ENCODE measurements around the gene LRRC27.

Gene LRRC27

GRCh38 chr10:132301371-132302330 is 30.3 kb upstream of the LRRC27 start:
- DNase-seq (ENCODE audit: low read depth): no peak

GRCh38 chr10:132302421-132303310 is 29.3 kb upstream of the LRRC27 start:
- DNase-seq (ENCODE audit: low read depth): no peak

- no peak for DNase-seq (ENCODE audit: low read depth)
Observed at GRCh38 chr10:132303361-132304115, 28.5 kb upstream of the LRRC27 start.

- no peak for DNase-seq (ENCODE audit: low read depth)
Observed at GRCh38 chr10:132304756-132305509, 27.1 kb upstream of the LRRC27 start.

GRCh38 chr10:132305654-132306342 is 26.2 kb upstream of the LRRC27 start:
- DNase-seq (ENCODE audit: low read depth): no peak

GRCh38 chr10:132306343-132306685 is 25.7 kb upstream of the LRRC27 start:
- DNase-seq (ENCODE audit: low read depth): no peak

- no peak for DNase-seq (ENCODE audit: low read depth)
Observed at GRCh38 chr10:132306864-132307751, 24.9 kb upstream of the LRRC27 start.

- peak; percentile 76 for DNase-seq (ENCODE audit: low read depth)
Observed at GRCh38 chr10:132307823-132308586, 24.0 kb upstream of the LRRC27 start, which contains the start of gene STK32C. TSS of gene STK32C (minus strand) at chr10:132307950. CDS start at chr10:132307833, 117 bp downstream.

- no peak for DNase-seq (ENCODE audit: low read depth)
Observed at GRCh38 chr10:132308587-132309470, 23.2 kb upstream of the LRRC27 start.

GRCh38 chr10:132309471-132309865 is 22.5 kb upstream of the LRRC27 start:
- DNase-seq (ENCODE audit: low read depth): no peak

GRCh38 chr10:132309879-132310591 is 22.0 kb upstream of the LRRC27 start:
- DNase-seq (ENCODE audit: low read depth): no peak

GRCh38 chr10:132310701-132311337 is 21.2 kb upstream of the LRRC27 start:
- DNase-seq (ENCODE audit: low read depth): no peak

- no peak for DNase-seq (ENCODE audit: low read depth)
Observed at GRCh38 chr10:132311338-132311939, 20.6 kb upstream of the LRRC27 start.

GRCh38 chr10:132313305-132313704 is 18.7 kb upstream of the LRRC27 start:
- no peak for DNase-seq (ENCODE audit: low read depth)

- DNase-seq (ENCODE audit: low read depth): no peak
Observed at GRCh38 chr10:132313865-132314264, 18.1 kb upstream of the LRRC27 start.

- DNase-seq (ENCODE audit: low read depth): no peak
Observed at GRCh38 chr10:132314336-132314735, 17.7 kb upstream of the LRRC27 start.

Data from amniotic epithelial cell (primary cell).